ENCODE results near the gene SLC22A3.

SLC22A3 gene

GRCh38 chr6:160418370-160418769 is 70.2 kb downstream of the SLC22A3 start:
- no peak for DNase-seq (ENCODE audit: low spot score)

GRCh38 chr6:160419488-160419887 is 71.3 kb downstream of the SLC22A3 start:
- DNase-seq (ENCODE audit: low spot score): no peak

GRCh38 chr6:160420253-160420968 is 72.2 kb downstream of the SLC22A3 start:
- DNase-seq (ENCODE audit: low spot score): no peak

- no peak for DNase-seq (ENCODE audit: low spot score)
Measured at GRCh38 chr6:160420969-160421556, 72.9 kb downstream of the SLC22A3 start.

- DNase-seq (ENCODE audit: low spot score): no peak
Measured at GRCh38 chr6:160421854-160422253, 73.7 kb downstream of the SLC22A3 start.

- peak; percentile 76 for DNase-seq (ENCODE audit: low spot score)
Measured at GRCh38 chr6:160424256-160424655, 76.1 kb downstream of the SLC22A3 start.

GRCh38 chr6:160426136-160426535 is 78.0 kb downstream of the SLC22A3 start:
- DNase-seq (ENCODE audit: low spot score): no peak

GRCh38 chr6:160427312-160428068 is 79.3 kb downstream of the SLC22A3 start:
- no peak for DNase-seq (ENCODE audit: low spot score)

GRCh38 chr6:160428069-160428430 is 79.9 kb downstream of the SLC22A3 start:
- no peak for DNase-seq (ENCODE audit: low spot score)

- DNase-seq (ENCODE audit: low spot score): no peak
Measured at GRCh38 chr6:160428818-160429619, 80.8 kb downstream of the SLC22A3 start.

GRCh38 chr6:160429620-160429895 is 81.4 kb downstream of the SLC22A3 start:
- no peak for DNase-seq (ENCODE audit: low spot score)

- DNase-seq (ENCODE audit: low spot score): no peak
Measured at GRCh38 chr6:160430203-160430602, 82.0 kb downstream of the SLC22A3 start.

- no peak for DNase-seq (ENCODE audit: low spot score)
Measured at GRCh38 chr6:160430751-160431150, 82.6 kb downstream of the SLC22A3 start.

- DNase-seq (ENCODE audit: low spot score): no peak
Measured at GRCh38 chr6:160431226-160431625, 83.0 kb downstream of the SLC22A3 start.

- DNase-seq (ENCODE audit: low spot score): no peak
Measured at GRCh38 chr6:160431791-160432404, 83.7 kb downstream of the SLC22A3 start.

- no peak for DNase-seq (ENCODE audit: low spot score)
Measured at GRCh38 chr6:160435935-160436334, 87.8 kb downstream of the SLC22A3 start.

- DNase-seq (ENCODE audit: low spot score): no peak
Measured at GRCh38 chr6:160437154-160437553, 89.0 kb downstream of the SLC22A3 start.

GRCh38 chr6:160437775-160438174 is 89.6 kb downstream of the SLC22A3 start:
- no peak for DNase-seq (ENCODE audit: low spot score)

- DNase-seq (ENCODE audit: low spot score): no peak
Measured at GRCh38 chr6:160438481-160438880, 90.3 kb downstream of the SLC22A3 start.

- no peak for DNase-seq (ENCODE audit: low spot score)
Measured at GRCh38 chr6:160439751-160440150, 91.6 kb downstream of the SLC22A3 start.

GRCh38 chr6:160442151-160442550 is 94.0 kb downstream of the SLC22A3 start:
- no peak for DNase-seq (ENCODE audit: low spot score)

- no peak for DNase-seq (ENCODE audit: low spot score)
Measured at GRCh38 chr6:160445130-160445529, 97.0 kb downstream of the SLC22A3 start.

All from SW480 (cell line).